GM12801 (cell line): Measurements from ENCODE around the gene USP17L15.
"Not testable (repeated sequence)": the region's sequence is repeated elsewhere in the genome, so short reads cannot be mapped to it uniquely, and the experiment has no call there.

Experiments used
- CTCF ChIP-seq: IDR thresholded peaks from one replicate; pipeline ENCODE4 v1.5.1; 2011; ENCODE audit warnings: control low read depth; ENCODE audit not compliant: insufficient read length; ENCODE audit errors: extremely low read depth

The USP17L15 gene

GRCh38 chr4:9234085-9234484 lies at the start of gene USP17L15:
Gene USP17L15, plus strand, starts transcription at chr4:9234385. Its CDS starts 0 bp downstream, at chr4:9234385.
- TF ChIP-seq CTCF, result not testable (repeated sequence)

GRCh38 chr4:9210357-9210756 lies 23.8 kb upstream of the USP17L15 start, which contains the start of gene USP17L10:
Gene USP17L10, plus strand, starts transcription at chr4:9210657. Its CDS starts 0 bp downstream, at chr4:9210657.
- not testable (repeated sequence) for TF ChIP-seq CTCF

GRCh38 chr4:9215105-9215504 lies 19.1 kb upstream of the USP17L15 start, which contains the start of gene USP17L11:
Gene USP17L11, plus strand, starts transcription at chr4:9215405. Its CDS starts 0 bp downstream, at chr4:9215405.
- TF ChIP-seq CTCF, result not testable (repeated sequence)

- TF ChIP-seq CTCF, result not testable (repeated sequence)
Measured at GRCh38 chr4:9219852-9220251, 14.3 kb upstream of the USP17L15 start, which contains the start of gene USP17L12. Gene USP17L12, plus strand, starts transcription at chr4:9220152. Its CDS starts 0 bp downstream, at chr4:9220152.

GRCh38 chr4:9224596-9224995 lies 9.6 kb upstream of the USP17L15 start, which contains the start of gene USP17L13:
Gene USP17L13, plus strand, starts transcription at chr4:9224896. Its CDS starts 0 bp downstream, at chr4:9224896.
- TF ChIP-seq CTCF, result not testable (repeated sequence)

- not testable (repeated sequence) for TF ChIP-seq CTCF
Measured at GRCh38 chr4:9243579-9243978, 9.4 kb downstream of the USP17L15 start, which contains the start of gene USP17L17. Gene USP17L17, plus strand, starts transcription at chr4:9243879. Its CDS starts 0 bp downstream, at chr4:9243879.

GRCh38 chr4:9247953-9248680 lies 13.9 kb downstream of the USP17L15 start, which contains the start of gene USP17L18:
Gene USP17L18, plus strand, starts transcription at chr4:9248630. Its CDS starts 0 bp downstream, at chr4:9248630.
- not testable (repeated sequence) for TF ChIP-seq CTCF
